Loucy (cell line): Measurements from ENCODE around the gene TTC7B.

ENCODE experiments used
- H2AFZ ChIP-seq: fragments of 200-600 bp; sonication (generic); 2 replicates; pipeline ENCODE4 v1.6.0; 2016; ENCODE audit warnings: antibody characterized with exemption, mild to moderate bottlenecking, low read length, moderate library complexity
- H3F3A ChIP-seq: fragments of 200-600 bp; 2 replicates; pipeline ENCODE4 v1.6.0; 2016; ENCODE audit warnings: antibody characterized with exemption, low read depth, mild to moderate bottlenecking
- H3K27me3 ChIP-seq: fragments of 200-600 bp; sonication (generic); 2 replicates; pipeline ENCODE4 v1.6.1; 2014; ENCODE audit warnings: low read length, mild to moderate bottlenecking; ENCODE audit not compliant: insufficient read depth, poor library complexity, severe bottlenecking
- H3K36me3 ChIP-seq: fragments of 200-600 bp; sonication (generic); 2 replicates; pipeline ENCODE4 v1.6.1; 2016; ENCODE audit warnings: low read length; ENCODE audit not compliant: insufficient read depth
- H3K4me1 ChIP-seq: fragments of 200-600 bp; sonication (generic); 2 replicates; pipeline ENCODE4 v1.5.1; 2014; ENCODE audit warnings: low read length, mild to moderate bottlenecking; ENCODE audit not compliant: insufficient read depth, poor library complexity, severe bottlenecking
- H3K4me2 ChIP-seq: fragments of 200-600 bp; sonication (generic); 2 replicates; pipeline ENCODE4 v1.6.0; 2014; ENCODE audit warnings: antibody characterized with exemption, low read length, low read depth, mild to moderate bottlenecking; ENCODE audit not compliant: poor library complexity, severe bottlenecking
- H3K4me3 ChIP-seq: fragments of 200-600 bp; sonication (generic); 2 replicates; pipeline ENCODE4 v1.5.1; 2014; ENCODE audit warnings: low read length, mild to moderate bottlenecking, mixed read lengths; ENCODE audit not compliant: poor library complexity, severe bottlenecking
- H3K79me2 ChIP-seq: fragments of 200-600 bp; sonication (generic); 2 replicates; pipeline ENCODE4 v1.6.1; 2014; ENCODE audit warnings: low read length; ENCODE audit not compliant: insufficient read depth
- H3K9ac ChIP-seq: fragments of 200-600 bp; sonication (generic); 2 replicates; pipeline ENCODE4 v1.6.0; 2014; ENCODE audit warnings: mild to moderate bottlenecking, low read depth, low read length, moderate library complexity; ENCODE audit not compliant: poor library complexity, severe bottlenecking
- H3K9me2 ChIP-seq: fragments of 200-600 bp; sonication (generic); replicated peaks from 2 replicates; pipeline ENCODE4 v1.6.1; 2016; ENCODE audit warnings: low read depth, low read length, mixed read lengths
- H3K9me3 ChIP-seq: fragments of 200-600 bp; sonication (generic); 2 replicates; pipeline ENCODE4 v1.6.1; 2014; ENCODE audit warnings: mild to moderate bottlenecking, antibody characterized with exemption, low read length, low read depth; ENCODE audit not compliant: insufficient read depth
- H4K20me1 ChIP-seq: fragments of 200-600 bp; sonication (generic); 2 replicates; pipeline ENCODE4 v1.6.0; 2014; ENCODE audit warnings: antibody characterized with exemption, low read length, mild to moderate bottlenecking; ENCODE audit not compliant: insufficient read depth, poor library complexity, severe bottlenecking
- EZH2phosphoT487 ChIP-seq: fragments of 200-600 bp; IDR thresholded peaks from 2 replicates; pipeline ENCODE4 v1.6.1; 2018; ENCODE audit warnings: antibody characterized with exemption, mild to moderate bottlenecking, moderate library complexity, borderline replicate concordance
- TF ChIP-seq, protein P1 (sequence below): fragments of 200-600 bp; sonication (generic); conservative IDR thresholded peaks from 2 replicates; pipeline ENCODE4 v1.5.1; 2014; ENCODE audit warnings: mild to moderate bottlenecking, antibody characterized with exemption, low read length

Gene TTC7B

DNA sequence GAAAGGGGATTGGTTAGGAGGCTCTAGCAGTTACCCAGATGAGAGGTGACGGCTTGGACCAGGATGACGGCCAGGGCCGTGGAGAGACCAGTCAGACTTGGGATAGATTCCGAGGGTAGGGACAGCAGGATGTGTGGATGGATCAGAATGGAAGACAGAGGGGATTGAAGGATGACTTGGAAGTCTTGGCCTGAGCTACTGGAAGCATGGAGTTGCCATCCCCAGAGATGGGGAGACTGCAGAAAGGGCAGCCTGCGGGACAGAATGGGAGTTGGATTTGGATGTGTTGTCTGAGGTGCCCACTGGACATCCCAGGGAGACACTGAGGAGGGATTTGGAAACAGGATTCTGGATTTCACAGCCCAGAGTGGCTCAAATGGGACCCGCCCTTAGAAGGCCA is 317.1 kb downstream of the TTC7B start:
- Histone ChIP-seq H3K27me3 (no peaks in the 10 kb centered on the region), H3K9me3 (no peaks in the 10 kb centered on the region), H2AFZ (no peak overlapping the region), H3K79me2 (no peaks in the 10 kb centered on the region), H3F3A (no peaks in the 10 kb centered on the region), H3K4me3 (no peak overlapping the region), H3K9me2 (no peaks in the 10 kb centered on the region), H3K4me2 (no peak overlapping the region), H3K9ac (no peak overlapping the region), H4K20me1 (no peaks in the 10 kb centered on the region), H3K4me1 (no peaks in the 10 kb centered on the region), H3K36me3 (no peaks in the 10 kb centered on the region)
- TF ChIP-seq EZH2phosphoT487 = no peak
- TF ChIP-seq, protein P1, sequence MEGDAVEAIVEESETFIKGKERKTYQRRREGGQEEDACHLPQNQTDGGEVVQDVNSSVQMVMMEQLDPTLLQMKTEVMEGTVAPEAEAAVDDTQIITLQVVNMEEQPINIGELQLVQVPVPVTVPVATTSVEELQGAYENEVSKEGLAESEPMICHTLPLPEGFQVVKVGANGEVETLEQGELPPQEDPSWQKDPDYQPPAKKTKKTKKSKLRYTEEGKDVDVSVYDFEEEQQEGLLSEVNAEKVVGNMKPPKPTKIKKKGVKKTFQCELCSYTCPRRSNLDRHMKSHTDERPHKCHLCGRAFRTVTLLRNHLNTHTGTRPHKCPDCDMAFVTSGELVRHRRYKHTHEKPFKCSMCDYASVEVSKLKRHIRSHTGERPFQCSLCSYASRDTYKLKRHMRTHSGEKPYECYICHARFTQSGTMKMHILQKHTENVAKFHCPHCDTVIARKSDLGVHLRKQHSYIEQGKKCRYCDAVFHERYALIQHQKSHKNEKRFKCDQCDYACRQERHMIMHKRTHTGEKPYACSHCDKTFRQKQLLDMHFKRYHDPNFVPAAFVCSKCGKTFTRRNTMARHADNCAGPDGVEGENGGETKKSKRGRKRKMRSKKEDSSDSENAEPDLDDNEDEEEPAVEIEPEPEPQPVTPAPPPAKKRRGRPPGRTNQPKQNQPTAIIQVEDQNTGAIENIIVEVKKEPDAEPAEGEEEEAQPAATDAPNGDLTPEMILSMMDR = no peak

DNA sequence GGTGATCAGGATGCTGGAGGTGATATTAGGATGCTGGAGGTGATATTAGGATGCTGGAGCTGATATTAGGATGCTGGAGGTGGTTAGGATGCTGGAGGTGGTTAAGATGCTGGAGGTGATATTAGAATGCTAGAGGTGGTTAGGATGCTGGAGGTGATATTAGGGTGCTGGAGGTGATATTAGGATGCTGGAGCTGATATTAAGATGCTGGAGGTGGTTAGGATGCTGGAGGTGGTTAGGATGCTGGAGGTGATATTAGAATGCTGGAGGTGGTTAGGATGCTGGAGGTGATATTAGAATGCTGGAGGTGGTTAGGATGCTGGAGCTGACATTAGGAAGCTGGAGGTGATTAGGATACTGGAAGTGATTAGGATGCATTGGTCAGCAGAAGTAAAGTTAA is 318.0 kb downstream of the TTC7B start:
- Histone ChIP-seq H3K36me3 (no peaks in the 10 kb centered on the region), H3K9me2 (no peaks in the 10 kb centered on the region), H3K27me3 (no peaks in the 10 kb centered on the region), H3K79me2 (no peaks in the 10 kb centered on the region), H3K9ac (no peak overlapping the region), H3K9me3 (no peaks in the 10 kb centered on the region), H2AFZ (no peak overlapping the region), H3F3A (no peaks in the 10 kb centered on the region), H3K4me2 (no peak overlapping the region), H4K20me1 (no peaks in the 10 kb centered on the region), H3K4me3 (no peak overlapping the region), H3K4me1 (no peaks in the 10 kb centered on the region)
- no peak for TF ChIP-seq EZH2phosphoT487
- TF ChIP-seq, protein P1 = no peak

DNA sequence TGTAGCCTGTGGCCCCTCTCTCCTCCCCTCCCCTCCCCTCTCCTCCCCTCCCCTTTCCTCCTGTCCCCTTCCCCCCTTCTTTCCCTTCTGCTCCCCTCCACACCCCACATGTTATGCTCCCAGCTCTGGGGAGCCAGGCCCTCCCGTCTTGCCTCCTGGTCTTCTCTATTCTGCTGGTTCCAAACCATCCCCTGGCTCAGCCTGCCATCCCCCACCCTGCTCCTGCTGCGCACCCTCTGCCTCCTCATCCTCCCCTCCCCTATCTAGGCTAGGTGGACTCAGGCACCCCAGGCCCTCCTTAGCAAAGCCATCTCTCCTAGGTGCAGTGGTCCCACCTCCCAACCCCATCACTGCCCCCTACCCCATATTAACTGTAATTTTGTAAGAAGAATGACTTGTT is 319.9 kb downstream of the TTC7B start:
- H4K20me1 ChIP-seq = no peaks in the 10 kb centered on the region
- TF ChIP-seq EZH2phosphoT487 = no peak
- TF ChIP-seq, protein P1 = no peak
- H2AFZ ChIP-seq = no peak overlapping the region
- no peak overlapping the region for H3K9ac ChIP-seq
- no peaks in the 10 kb centered on the region for H3K4me1 ChIP-seq
- H3K36me3 ChIP-seq = no peaks in the 10 kb centered on the region
- no peak overlapping the region for H3K4me3 ChIP-seq
- H3F3A ChIP-seq = no peaks in the 10 kb centered on the region
- H3K27me3 ChIP-seq = no peaks in the 10 kb centered on the region
- no peaks in the 10 kb centered on the region for H3K9me3 ChIP-seq
- H3K4me2 ChIP-seq = no peak overlapping the region
- H3K79me2 ChIP-seq = no peaks in the 10 kb centered on the region
- no peaks in the 10 kb centered on the region for H3K9me2 ChIP-seq
